Measurements from ENCODE around the gene LMO7. TPM values are rescaled to one million over a fixed set of nuclear protein-coding genes. Genes with fewer than 3 reads are reported as not detected.

Gene LMO7
- total and polyA plus RNA-seq, 2 of the 8 experiments (the other 6 are each of a cell fraction or from before 2014, with no cell fraction given), result 8.1 to 28.3 TPM

- Histone ChIP-seq H2BK5ac (ENCODE audit: low read depth, low read length) (no peak overlapping the region), H2AK5ac (ENCODE audit: low read depth, low read length) (no peak overlapping the region), H3K56ac (replicated peaks; ENCODE audit: insufficient read length, low read depth, low read length) (no peak overlapping the region), H3K27ac (ENCODE audit: low read depth, low read length) (no peak overlapping the region), H3K18ac (ENCODE audit: extremely low read depth, low read length) (no peak overlapping the region), H3K9me3 (ENCODE audit: insufficient read depth in 2 of 2, low read depth in 1 of 2, low read length in 1 of 2) (no peaks in the 10 kb centered on the region), H3K4ac (replicated peaks; ENCODE audit: insufficient read length, low read depth, low read length) (no peak overlapping the region), H3K36me3 (ENCODE audit: control insufficient read depth in 2 of 4, insufficient read depth in 4 of 4, low read length in 3 of 4) (no peaks in the 10 kb centered on the region), H2BK20ac (ENCODE audit: low read length) (no peak overlapping the region), H2BK15ac (ENCODE audit: low read length) (no peak overlapping the region), H3K4me2 (ENCODE audit: insufficient read depth in 1 of 2, low read depth in 2 of 2, low read length in 2 of 2) (no peak overlapping the region), H3K9ac (replicated peaks in 1 of 4; ENCODE audit: extremely low read depth in 1 of 4, low read depth in 3 of 4, low read length in 3 of 4) (no peak overlapping the region), H3K4me3 (ENCODE audit: extremely low read depth in 1 of 4, insufficient read depth in 2 of 4, low read depth in 3 of 4, low read length in 4 of 4) (no peak overlapping the region), H3K14ac (ENCODE audit: insufficient read length) (no peak overlapping the region), H3K27me3 (replicated peaks in 1 of 4; ENCODE audit: control insufficient read depth in 3 of 4, extremely low read depth in 1 of 4, insufficient read depth in 3 of 4, low read length in 3 of 4) (no peaks in the 10 kb centered on the region), H2BK12ac (ENCODE audit: low read depth, low read length) (no peak overlapping the region), H2BK120ac (replicated peaks; ENCODE audit: low read depth, low read length) (no peak overlapping the region), H4K5ac (ENCODE audit: insufficient read length, low read depth, low read length) (no peak overlapping the region), H3K23me2 (ENCODE audit: low read depth, low read length) (no peaks in the 10 kb centered on the region), H4K20me1 (replicated peaks in 1 of 2; ENCODE audit: control insufficient read depth in 1 of 2, insufficient read depth in 2 of 2, low read length in 2 of 2) (peaks cover 0 to 2% of the 10 kb centered on the region in 2 experiments), H4K8ac (ENCODE audit: extremely low read depth, insufficient read depth, low read length) (no peak overlapping the region), H2AFZ (ENCODE audit: low read length) (no peak overlapping the region), H3K4me1 (replicated peaks in 1 of 4; ENCODE audit: control insufficient read depth in 3 of 4, insufficient read depth in 4 of 4, low read length in 3 of 4) (peaks cover 0 to 3% (median 0%) of the 10 kb centered on the region in 4 experiments; a peak in 1 of 7 replicates), H3K79me1 (ENCODE audit: low read depth, low read length) (no peaks in the 10 kb centered on the region), H4K91ac (replicated peaks; ENCODE audit: insufficient read length, low read length) (no peak overlapping the region), H3K23ac (ENCODE audit: insufficient read length) (no peak overlapping the region), H3K79me2 (ENCODE audit: control insufficient read depth in 1 of 2, insufficient read depth in 2 of 2, low read length in 2 of 2) (no peaks in the 10 kb centered on the region)
- TF ChIP-seq SP2 (IDR thresholded peaks at IDR 0.05; ENCODE audit: low read length), result no peak
- FAIRE-seq (no peak), DNase-seq (ENCODE audit: low read depth in 1 of 2, low spot score in 2 of 2) (no peak)
- ChIA-PET POLR2A (ENCODE audit: partially characterized antibody) (no interaction called here), CTCF (ENCODE audit: partially characterized antibody) (interaction anchor here (1.2 to 1.4 kb wide), 4 partner anchors 10 to 205 kb away, joined by 3 to 5 read pairs (median 3); no protein-coding TSS in a partner anchor)
Measured at GRCh38 chr13:75669706-75670105, 33.6 kb downstream of the LMO7 start.
